Right kidney (tissue), 1 donor: Measurements from ENCODE around the gene SSR1.
"Not testable (repeated sequence)": the region's sequence is repeated elsewhere in the genome, so short reads cannot be mapped to it uniquely, and the experiment has no call there.

Experiments used
- DNase-seq: peaks from one replicate; pipeline ENCODE4 v3.0.0-alpha.2; 2016

The SSR1 gene

DNA sequence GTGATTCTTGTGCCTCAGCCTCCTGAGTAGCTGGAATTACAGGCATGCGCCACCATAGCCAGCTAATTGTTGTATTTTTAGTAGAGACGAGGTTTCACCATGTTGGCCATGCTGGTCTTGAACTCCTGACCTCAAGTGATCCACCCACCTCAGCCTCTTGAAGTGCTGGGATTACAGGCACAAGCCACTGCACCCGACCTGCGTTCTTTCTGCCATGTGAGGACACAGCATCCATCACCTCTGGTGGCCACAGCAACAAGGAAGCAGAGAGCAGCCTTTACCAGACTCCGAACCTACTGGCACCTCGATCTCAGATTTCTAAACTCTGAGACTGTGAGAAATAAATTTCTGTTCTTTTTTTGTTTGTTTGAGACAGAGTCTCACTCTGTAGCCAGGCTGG, 8.9 kb upstream of the SSR1 start:
- not testable (repeated sequence) for DNase-seq

DNA sequence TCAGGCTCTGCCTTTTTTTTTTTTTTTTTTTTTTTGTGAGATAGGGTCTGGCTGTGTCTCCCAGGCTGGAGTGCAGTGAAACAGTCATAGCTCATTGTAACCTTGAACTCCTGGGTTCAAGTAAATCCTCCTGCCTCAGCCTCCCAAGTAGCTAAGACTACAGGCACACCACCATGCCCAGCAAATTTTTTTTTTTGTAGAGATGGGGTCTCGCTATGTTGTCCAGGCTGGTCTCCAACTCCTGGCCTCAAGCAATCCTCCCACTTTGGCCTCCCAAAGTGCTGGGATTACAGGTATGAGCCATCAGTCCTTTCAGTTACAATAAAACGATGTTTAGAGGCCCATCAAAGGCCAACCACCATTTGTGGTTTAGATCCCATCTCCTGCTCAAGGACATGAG, 6.4 kb upstream of the SSR1 start:
- not testable (repeated sequence) for DNase-seq

DNA sequence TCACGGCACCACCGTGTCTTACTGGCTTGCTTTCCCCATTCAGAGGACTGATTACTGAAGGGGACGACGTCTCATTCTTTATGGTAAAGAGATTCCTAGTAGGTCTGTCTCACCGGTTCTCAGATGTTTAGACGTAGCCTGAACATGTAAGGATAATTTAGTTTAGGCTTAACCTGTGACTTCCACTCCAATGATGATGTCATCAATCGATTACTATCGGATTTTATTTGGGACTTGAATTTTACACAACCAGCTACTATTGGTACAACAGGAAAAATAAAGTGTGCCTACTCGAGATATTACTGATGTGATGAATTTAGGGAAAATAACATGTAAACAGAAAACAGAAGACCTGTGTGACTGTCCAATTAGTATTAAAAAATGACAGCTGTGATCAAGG, 4.5 kb upstream of the SSR1 start:
- no peak for DNase-seq

DNA sequence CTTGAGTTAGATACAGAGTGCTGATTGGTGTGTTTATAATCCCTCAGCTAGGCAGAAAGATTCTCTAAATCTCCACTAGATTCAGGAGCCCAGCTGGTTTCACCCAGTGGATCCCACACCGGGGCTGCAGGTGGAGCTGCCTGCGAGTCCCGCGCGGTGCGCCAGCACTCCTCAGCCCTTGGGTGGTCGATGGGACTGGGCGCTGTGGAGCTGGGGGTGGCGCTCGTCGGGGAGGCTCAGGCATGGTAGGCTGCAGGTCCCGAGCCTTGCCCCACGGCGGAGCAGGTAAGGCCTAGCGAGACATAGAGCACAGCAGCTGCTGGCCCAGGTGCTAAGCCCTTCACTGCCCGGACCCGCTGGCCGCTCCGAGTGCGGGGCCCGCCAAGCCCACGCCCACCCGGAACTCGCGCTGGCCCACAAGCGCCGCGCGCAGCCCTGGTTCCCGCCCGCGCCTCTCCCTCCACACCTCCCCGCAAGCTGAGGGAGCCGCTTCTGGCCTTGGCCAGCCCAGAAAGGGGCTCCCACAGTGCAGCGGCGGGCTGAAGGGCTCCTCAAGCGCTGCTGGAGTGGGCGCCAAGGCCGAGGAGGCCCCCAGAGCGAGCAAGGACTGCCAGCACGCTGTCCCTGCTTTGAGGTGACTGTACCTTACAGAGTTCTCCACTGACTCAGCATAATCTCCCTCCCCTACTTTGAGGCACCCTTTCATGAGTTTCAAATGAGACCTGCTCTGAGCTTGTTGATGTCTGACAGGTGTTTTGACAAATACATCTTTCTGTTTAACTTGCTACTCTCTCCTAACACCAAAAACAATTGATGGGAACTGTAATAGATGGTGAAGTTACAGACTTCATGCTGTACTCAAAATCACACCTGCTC, 3.9 kb upstream of the SSR1 start:
- DNase-seq: no peak

DNA sequence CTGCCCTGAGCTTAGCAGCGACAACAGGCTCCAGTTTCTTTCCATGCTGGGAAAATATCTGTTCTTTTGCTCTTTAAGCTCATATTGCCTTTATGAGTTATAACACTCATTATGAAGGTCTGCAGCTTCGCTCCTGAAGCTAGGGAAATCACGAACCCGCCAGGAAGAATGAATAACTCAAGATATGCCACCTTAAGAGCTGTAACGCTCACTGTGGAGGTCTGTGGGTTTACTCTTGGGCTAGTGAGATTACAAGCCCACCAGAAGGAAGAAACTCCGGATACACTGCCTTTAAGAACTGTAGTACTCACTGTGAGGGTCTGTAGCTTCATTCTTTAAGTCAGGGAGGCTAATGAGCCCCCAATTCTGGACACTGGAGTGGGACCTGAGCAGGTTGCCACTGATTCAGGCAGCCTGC, 3.0 kb upstream of the SSR1 start:
- DNase-seq: no peak

DNA sequence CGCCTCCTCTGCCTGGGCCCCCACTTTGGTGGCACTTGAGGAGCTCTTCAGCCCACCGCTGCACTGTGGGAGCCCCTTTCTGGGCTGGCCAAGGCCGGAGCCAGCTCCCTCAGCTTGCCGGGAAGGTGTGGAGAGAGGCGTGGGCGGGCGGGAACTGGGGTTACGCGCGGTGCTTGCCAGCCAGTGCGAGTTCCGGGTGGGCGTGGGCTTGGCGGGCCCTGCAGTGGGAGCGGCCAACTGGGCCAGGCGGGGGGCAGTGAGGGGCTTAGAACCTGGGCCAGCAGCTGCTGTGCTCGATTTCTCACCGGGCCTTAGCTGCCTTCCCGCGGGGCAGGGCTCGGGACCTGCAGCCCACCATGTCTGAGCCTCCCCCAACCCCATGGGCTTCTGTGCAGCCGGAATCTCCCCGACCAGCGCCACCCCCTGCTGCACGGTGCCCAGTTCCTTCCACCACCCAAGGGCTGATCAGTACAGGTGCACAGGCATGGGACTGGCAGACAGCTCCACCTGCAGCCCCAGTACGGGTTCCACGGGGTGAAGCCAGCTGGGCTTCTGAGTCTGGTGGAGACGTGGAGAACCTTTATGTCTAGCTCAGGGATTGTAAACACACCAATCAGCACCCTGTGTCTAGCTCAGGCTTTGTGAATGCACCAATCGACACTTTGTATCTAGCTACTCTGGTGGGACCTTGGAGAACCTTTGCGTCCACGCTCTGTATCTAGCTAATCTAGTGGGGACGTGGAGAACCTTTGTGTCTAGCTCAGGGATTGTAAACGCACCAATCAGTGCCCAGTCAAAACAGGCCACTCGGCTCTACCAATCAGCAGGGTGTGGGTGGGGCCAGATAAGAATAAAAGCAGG, 2.3 kb upstream of the SSR1 start:
- not testable (repeated sequence) for DNase-seq

DNA sequence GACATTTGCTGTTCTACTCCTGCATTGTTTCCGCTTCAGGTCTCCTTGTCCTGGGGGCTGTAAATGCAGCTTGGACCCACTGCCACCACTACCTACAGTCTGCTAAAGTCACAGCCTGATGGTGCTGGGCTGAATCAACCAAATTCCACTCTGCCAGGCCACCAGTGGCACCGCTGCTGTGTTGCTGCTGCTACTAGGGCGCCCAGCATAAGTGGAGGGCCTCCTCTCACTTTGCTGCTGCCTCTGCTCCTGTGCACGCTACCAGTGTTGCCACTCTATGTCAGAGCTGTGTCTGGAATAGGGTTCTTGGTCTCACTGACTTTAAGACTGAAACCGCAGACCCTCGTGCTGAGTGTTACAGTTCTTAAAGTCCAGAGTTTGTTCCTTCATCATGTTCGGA, 1.4 kb upstream of the SSR1 start:
- peak; percentile 5 for DNase-seq

DNA sequence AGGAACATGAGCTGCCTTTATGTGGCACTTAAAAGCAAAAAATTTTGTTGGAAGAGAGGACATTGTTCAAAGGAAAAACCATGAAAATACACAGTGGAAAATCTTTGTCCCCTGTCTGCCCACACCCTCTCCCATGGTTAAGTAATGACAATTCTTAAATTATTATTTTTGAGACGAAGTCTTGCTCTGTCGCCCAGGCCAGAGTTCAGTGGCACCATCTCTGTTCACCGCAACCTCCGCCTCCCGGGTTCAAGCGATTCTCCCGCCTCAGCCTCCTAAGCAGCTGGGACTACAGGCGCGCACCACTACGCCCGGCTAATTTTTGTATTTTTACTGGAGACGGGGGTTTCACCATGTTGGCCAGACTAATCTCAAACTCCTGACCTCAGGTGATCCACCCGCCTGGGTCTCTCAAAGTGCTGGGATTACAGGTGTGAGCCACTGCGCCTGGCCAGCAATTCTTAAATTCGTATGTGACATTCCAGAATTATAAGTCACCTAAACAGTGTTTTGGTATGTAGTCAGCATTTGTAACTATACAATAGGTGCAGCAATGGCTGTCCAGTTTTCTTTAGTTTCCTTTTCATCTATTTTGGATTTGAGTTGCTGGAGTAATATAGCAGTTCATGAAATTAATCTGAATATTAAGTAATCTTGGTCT, 636 bp upstream of the SSR1 start:
- no peak for DNase-seq

DNA sequence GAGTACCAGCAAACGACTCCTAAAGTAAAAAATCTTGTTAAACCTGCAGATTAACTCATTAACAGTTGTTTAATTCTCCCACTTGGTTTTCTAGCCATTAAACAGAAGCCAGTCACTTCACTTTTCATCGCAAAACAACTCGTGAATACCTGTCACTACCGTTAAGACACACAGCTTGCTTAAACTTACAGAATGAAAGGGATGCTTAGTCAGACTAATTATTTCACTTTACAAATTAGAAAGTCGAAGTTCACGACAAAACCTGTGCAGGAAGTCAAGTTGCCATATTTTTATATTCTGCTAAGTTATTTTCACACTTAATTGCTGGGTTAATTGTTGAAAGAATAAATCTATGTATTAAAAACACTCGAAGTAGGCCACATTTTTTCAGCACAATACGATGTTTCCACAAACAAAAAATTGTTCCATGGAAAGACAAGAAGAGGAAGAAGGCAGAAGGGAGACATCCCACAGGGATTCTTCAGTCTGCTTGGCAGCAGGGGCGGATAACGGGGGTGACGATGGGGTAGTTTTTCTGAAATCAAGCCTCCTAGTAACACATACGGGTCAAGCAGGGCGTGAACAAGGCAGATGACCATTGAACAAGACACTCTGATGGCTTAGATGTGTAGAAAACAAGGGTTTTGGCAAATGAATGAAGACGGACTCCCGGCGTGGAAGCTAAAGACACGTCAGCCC, 933 bp downstream of the SSR1 start:
- no peak for DNase-seq

DNA sequence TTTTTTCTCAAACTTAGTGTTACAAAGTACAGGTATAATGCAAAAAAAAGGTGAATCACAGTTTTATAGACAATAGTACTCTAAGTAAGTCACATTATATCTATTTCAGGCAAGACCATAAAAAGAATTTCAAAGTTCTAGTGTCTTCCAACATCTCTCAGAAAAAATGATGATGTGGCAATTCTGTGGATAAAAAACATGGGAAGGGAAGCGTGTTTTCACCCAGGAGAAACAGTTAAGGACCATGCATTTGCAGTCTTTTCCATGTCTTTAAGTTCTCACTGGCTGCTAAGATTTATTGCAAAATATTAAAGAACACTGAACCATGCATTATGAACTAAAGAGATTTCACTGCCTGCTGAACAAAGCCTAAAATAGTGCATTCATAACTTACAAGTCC, 1.8 kb downstream of the SSR1 start:
- no peak for DNase-seq

DNA sequence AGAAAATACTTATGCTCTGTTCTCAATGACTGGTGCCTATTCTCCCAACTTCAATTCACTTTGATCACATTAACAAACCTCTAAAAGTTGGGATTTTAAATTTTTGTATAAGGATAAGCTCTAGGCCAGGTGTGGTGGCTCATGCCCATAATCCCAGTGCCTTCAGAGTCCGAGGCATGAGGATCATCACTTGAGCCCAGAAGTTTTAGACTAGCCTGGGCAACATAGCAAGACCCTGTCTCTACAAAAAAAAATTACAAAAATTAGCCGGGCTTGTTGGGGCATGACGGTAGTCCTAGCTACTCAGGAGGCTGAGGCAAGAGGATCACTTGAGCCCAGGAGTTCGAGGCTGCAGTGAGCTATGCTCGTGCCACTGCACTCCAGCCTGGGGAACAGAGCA, 3.9 kb downstream of the SSR1 start:
- DNase-seq: no peak

DNA sequence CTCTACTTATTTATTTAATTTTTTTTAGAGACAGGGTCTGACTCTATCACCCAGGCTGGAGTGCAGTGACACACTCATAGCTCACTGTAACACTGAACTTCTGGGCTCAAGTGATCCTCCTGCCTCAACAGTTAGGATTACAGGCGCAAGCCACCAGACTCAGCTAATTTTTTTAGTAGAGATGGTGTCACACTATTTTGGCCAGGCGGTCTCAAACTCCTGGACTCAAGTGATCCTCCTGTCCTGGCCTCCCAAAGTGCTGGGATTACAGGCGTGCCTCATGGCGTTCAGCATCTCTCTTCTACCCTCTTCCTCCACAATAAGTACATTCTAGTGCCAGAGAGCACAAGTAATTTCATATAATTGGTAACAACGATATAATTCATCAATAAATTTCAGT, 5.5 kb downstream of the SSR1 start:
- no peak for DNase-seq

DNA sequence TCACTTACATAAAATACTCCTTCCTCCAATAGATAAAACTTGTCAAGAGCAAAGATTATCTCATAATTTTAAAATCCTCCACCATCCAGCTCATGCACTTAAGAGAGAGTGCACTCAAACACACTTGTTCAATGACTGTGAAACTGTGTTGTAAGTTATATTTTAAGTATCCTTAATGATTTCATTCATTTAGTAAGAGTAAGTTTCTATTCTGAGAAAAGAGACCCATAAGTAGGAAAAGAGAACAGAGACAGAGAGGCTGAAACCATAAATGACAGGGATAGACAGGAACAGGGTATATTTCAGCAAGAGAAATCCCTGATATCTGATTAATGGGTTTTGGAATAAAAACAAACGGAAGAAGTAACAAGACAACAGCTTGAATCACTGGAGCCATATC, 8.2 kb downstream of the SSR1 start:
- DNase-seq: no peak

DNA sequence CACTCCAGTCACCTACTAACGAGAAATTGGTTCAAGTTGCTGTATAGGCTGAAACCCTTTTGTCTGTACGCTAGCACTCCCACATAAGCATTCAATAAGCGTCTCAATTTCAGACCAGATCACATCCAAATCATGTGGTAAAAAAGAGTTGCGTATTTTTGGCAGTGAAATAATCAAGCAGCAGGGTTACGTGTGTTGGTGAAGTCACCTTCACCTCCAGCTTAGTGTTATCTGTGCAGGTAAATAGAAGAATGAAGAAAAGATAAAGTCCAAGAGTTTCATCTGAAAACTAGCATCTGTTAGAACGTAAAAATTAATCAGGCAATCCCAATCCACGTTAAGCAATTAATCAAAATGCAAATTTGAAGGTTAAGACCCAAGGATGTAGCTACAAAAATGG, 11.3 kb downstream of the SSR1 start:
- DNase-seq: no peak

DNA sequence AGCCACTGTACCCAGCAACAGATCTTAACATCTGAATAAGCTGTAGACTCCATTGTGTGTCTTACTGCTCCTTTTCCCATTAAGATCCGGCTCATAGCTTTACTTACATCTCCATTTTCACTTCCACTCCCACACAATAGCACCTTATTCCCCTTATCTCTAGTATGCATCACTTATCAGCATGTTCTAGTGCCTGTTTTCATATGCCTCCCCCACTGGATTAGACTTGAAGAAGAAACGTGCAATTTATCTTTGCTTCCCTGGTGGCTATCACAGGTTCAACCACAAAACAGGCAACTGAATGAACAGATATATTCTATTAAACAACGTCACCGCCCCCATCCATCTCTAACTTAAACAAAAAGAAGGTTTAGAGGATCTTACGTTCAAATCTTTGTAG, 12.1 kb downstream of the SSR1 start:
- no peak for DNase-seq

DNA sequence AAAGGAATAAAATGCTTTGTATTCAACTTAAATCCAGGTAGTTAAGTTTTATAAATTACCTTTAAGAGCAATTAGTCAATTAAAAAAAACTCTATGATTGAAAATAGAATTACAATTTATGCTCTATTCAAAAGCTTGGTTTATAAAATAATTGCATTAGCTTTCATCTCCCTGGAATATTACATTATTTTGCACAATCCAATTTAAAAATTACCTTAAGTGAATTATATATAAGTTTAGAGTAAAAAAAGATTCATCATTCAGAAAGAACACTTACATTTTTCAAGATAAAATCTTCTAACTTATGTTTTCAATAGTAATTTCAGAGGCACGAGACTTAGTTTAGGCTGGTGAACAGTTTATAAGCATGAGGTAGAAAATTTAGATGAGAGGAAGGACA, 14.9 kb downstream of the SSR1 start:
- DNase-seq: no peak

DNA sequence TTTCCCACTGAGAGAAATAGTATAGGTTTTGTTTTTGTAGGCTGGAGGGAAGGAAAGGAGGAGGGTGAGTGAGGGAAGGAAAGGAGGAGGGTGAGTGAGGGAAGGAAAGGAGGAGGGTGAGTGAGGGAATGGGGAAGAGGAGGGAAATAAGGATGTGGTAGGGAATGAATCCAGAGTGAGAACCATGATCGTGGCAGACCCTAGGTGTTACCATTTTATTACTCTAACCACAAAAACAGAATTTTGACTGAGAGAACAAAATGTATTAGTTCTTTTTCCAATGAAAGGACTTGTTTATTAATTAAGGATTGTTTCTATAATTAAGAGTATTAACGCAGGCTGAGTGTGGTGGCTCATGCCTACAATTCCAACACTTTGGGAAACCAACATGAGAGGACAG, 16.4 kb downstream of the SSR1 start:
- no peak for DNase-seq

DNA sequence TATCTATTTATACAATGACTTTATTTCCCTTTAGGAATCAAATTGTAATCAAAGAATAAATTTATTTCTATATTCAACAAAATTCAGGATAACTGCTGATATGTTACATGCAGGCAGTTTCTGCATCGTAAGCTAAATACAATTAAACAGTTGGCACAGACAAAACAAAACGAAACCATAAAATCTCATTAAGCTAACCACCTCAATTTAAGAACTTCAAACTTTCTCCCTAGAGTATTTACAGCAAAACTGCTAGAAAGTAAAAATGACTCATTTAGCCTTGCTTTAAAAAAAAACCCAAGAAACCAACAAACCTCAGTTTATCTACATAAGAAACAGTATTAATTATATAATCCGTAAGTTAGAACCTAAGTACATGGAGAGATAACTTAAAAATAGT, 17.1 kb downstream of the SSR1 start:
- DNase-seq: no peak

DNA sequence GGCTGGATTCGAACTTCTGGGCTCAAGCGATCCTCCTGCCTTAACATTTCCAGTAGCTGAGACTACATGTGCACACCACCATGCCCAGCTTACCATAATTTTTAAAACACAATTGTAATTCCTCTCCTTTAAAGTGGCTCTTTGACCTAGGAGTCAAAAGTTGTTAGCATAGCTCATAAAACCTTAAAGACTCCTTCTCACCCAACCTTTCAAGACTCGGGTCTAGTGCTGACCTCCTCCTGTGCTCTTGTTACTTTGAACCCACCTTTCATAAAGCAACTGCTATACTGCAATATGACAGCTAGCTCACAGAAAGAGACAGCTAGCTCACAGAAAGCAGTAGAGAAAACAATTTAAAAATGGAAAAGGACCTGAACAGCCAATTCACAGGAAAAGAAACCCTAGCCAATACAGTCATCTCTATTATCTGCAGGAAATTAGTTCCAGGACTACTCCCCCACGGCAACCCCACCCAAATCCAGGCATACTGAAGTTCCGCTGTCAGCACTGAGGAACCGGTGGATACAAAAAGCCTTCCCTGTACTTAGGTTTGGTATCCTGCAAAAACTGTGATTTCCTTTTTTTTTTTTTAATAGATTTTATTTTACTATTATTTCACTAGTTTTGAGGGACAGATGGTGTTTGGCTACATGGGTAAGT, 20.3 kb downstream of the SSR1 start:
- DNase-seq: no peak

DNA sequence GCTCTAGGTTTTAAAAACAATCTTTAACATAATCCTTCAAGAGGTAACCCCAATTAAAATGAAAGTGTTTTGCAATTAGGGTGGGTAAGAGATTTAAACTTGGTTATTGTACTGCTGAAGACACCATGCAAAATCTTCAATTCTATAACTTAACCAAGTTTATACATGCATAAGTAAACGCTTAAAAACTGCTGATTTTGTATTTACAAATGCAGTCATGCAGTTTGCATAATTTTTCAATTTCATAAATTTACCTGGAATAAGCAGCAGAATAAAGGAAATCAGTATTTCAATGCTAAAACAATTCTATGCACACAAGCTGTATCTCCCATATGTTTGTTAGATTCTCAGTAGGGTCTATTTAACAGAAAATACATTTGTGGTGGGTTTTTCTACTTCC, 22.9 kb downstream of the SSR1 start:
- no peak for DNase-seq

DNA sequence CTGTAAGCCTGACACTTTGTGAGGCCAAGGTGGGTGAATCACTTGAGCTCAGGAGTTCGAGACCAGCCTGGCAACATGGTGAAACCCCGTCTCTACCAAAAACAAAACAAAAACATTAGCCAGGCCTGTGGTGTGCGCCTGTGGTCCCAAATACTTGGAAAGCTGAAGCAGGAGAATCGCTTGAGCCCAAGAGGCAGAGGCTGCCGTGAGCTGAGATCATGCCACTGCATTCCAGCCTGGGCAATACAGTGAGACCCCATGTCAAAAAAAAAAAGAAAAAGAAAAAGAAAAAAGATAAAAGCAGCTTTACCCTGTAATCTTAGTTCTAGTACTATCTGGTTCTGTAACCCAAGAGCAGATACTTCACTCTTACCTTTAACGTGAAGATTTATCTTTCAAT, 27.6 kb downstream of the SSR1 start:
- no peak for DNase-seq

DNA sequence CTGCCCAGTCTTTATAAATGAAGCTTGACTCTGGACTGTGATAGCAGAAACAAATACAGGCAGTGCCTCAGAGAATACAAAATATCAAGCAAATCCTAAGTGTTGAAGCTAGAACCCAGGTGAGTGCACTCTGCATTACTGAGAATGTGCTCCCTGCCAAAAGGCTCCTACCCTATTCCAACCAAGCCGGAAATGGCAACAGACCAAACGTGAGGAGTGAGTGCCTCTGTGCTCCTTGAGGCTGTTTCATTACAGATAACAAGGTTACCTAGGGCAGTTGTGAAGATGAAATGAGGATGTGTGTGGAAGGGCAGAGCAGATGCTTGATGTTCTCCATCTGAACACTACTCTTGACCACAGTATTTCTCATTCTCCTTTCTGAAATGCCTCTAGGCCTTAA, 29.3 kb downstream of the SSR1 start:
- no peak for DNase-seq
